Sigmoid colon (tissue), 7 donors: ENCODE data around the gene IL4I1. TPM values are rescaled to one million over a fixed set of nuclear protein-coding genes. Genes with fewer than 3 reads are reported as not detected.

Experiments
- DNase-seq: peaks from one replicate; pipeline ENCODE4 v3.0.0-alpha.2; 2019
- H3K27ac ChIP-seq, 4 donors: fragments of 200-600 bp; sonication (generic); one replicate each; pipeline ENCODE4 v1.5.1; 2016 to 2019; ENCODE audit warnings: mild to moderate bottlenecking in 1 of 4
- H3K27me3 ChIP-seq, 3 donors: fragments of 200-600 bp; sonication (generic); one replicate each; pipeline ENCODE4 v1.5.1; 2019; ENCODE audit warnings: mild to moderate bottlenecking in 1 of 3
- H3K36me3 ChIP-seq, 4 donors: fragments of 200-600 bp; sonication (generic); one replicate each; pipeline ENCODE4 v1.5.1; 2016 to 2019
- H3K4me1 ChIP-seq, 4 donors: fragments of 200-600 bp; sonication (generic); one replicate each; pipeline ENCODE4 v1.5.1; 2017 to 2019
- H3K4me3 ChIP-seq, 4 donors: fragments of 200-600 bp; sonication (generic); one replicate each; pipeline ENCODE4 v1.5.1; 2017 to 2019; ENCODE audit warnings: mild to moderate bottlenecking in 2 of 4, moderate library complexity in 1 of 4
- H3K9me3 ChIP-seq, 4 donors: fragments of 200-600 bp in 3 of 4; sonication (generic) in 3 of 4; one replicate each; pipeline versions ENCODE4 v1.5.1 to v1.6.1; 2013 to 2019
- EP300 ChIP-seq, 4 donors: sonication (generic); formaldehyde crosslinking; IDR thresholded peaks; one replicate each; pipeline ENCODE4 v1.6.1; 2017; ENCODE audit warnings: antibody characterized with exemption in 4 of 4
- POLR2A ChIP-seq, 2 donors: fragments of 450-650 bp; IDR thresholded peaks; one replicate each; pipeline ENCODE4 v1.6.1; 2016; ENCODE audit warnings: antibody characterized with exemption in 2 of 2, mild to moderate bottlenecking in 2 of 2, moderate library complexity in 2 of 2
- POLR2AphosphoS5 ChIP-seq, 4 donors: sonication (generic); formaldehyde crosslinking; IDR thresholded peaks; one replicate each; pipeline ENCODE4 v1.6.1; 2017; ENCODE audit warnings: antibody characterized with exemption in 4 of 4
- WGBS, 2 donors: extraction: QIAGEN DNeasy Blood & Tissue Kit; methylation state at CpG; one replicate each; pipeline ENCODE4 v1.1.7; 2013; 5-methylcytosine and 5-hydroxymethylcytosine counted together
- intact Hi-C: fragments of 100-400 bp; cut with DNase I; formaldehyde crosslinking; loops from one replicate; pipeline ENCODE4 v1.15.1; 2023
- polyA plus RNA-seq, 3 donors: library from polyadenylated mRNA; stranded (reverse); fragments of 200-250 nt; gene quantifications; one replicate each; pipeline ENCODE4 v1.2.3, GENCODE V29; 2013
- total RNA-seq, 4 donors: library from RNA; depleted of rRNA; stranded (reverse); fragments of >200 nt; gene quantifications; one replicate each; pipeline ENCODE4 v1.1.0, GENCODE V29; 2016
- TF ChIP-seq, protein P1 (sequence below), 4 experiments: fragments of 450-650 bp in 3 of 4; fragments of 200-600 bp in 1 of 4; IDR thresholded peaks; one replicate each; pipeline ENCODE4 v1.5.1; 2016 to 2019; ENCODE audit warnings: antibody characterized with exemption in 4 of 4, mild to moderate bottlenecking in 3 of 4, moderate library complexity in 2 of 4
- donor health status: healthy with polysubstance abuse.
- donor health status: Bipolar disorder and iron deficiency.
- donor health status: healthy.

The IL4I1 gene
- total and polyA plus RNA-seq, 7 donors, result 0.28 to 6.8 (median 0.66) TPM

DNA sequence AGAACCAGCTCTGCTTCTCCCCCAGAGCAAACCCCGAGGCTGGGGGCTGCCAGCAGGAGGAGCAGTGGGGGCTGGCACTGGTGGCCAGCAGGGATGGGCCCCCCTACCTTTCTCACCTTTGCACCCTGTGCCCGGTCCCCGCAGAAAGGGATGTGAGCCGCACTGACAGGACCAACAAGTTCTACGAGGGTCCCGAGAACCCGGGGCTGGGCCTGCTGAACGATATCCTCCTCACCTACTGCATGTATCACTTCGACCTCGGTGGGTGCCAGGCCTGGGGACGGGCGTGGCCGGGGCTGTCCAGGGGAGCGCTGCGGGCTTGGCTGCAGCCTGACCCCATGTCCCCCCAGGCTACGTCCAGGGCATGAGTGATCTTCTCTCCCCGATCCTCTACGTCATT is 12.6 kb downstream of the IL4I1 start:
- Histone ChIP-seq H3K27ac (no peak overlapping the region), H3K4me3 (no peak overlapping the region), H3K27me3 (peaks cover 0 to 3% (median 0%) of the 10 kb centered on the region in 3 donors), H3K9me3 (no peaks in the 10 kb centered on the region), H3K36me3 (peaks cover 58 to 98% (median 68%) of the 10 kb centered on the region in 4 donors), H3K4me1 (peaks cover 0 to 4% (median 1%) of the 10 kb centered on the region in 4 donors)
- WGBS, 2 donors, result 94% methylated on average over 18 of the region's 18 CpGs
- no peak for DNase-seq
- intact Hi-C loops, result no loop called here
- TF ChIP-seq POLR2A (IDR thresholded peaks at IDR 0.05), result no peak

DNA sequence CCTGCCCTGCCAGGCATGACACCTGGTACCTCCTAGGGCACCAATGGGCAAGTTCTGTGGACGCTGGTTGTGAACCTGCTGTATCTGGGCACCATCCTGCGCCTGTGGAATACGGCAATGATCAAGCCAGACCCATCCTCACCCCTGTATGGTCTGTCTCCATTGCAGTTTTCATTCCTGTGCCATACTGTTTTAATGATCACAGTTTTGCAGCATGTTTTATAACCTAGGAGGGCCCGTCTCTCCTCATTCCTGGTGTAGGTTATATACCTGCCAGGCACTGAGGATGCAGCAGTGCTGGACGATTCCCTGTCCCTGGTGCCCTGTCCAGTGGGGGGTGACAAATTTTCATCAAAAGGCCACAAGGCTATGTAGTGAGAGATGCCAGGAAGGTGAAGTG is 13.6 kb downstream of the IL4I1 start:
- Histone ChIP-seq H3K4me1 (peaks cover 0 to 14% (median 10%) of the 10 kb centered on the region in 4 donors), H3K27ac (no peak overlapping the region), H3K9me3 (no peaks in the 10 kb centered on the region), H3K27me3 (no peaks in the 10 kb centered on the region), H3K4me3 (no peak overlapping the region), H3K36me3 (peaks cover 57 to 94% (median 66%) of the 10 kb centered on the region in 4 donors)
- WGBS, 2 donors, result 97% methylated on average over 5 of the region's 5 CpGs
- TF ChIP-seq POLR2AphosphoS5 (IDR thresholded peaks at IDR 0.05) (no peak), POLR2A (IDR thresholded peaks at IDR 0.05) (no peak), EP300 (IDR thresholded peaks at IDR 0.05) (no peak)
- TF ChIP-seq, protein P1, sequence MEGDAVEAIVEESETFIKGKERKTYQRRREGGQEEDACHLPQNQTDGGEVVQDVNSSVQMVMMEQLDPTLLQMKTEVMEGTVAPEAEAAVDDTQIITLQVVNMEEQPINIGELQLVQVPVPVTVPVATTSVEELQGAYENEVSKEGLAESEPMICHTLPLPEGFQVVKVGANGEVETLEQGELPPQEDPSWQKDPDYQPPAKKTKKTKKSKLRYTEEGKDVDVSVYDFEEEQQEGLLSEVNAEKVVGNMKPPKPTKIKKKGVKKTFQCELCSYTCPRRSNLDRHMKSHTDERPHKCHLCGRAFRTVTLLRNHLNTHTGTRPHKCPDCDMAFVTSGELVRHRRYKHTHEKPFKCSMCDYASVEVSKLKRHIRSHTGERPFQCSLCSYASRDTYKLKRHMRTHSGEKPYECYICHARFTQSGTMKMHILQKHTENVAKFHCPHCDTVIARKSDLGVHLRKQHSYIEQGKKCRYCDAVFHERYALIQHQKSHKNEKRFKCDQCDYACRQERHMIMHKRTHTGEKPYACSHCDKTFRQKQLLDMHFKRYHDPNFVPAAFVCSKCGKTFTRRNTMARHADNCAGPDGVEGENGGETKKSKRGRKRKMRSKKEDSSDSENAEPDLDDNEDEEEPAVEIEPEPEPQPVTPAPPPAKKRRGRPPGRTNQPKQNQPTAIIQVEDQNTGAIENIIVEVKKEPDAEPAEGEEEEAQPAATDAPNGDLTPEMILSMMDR (IDR thresholded peaks at IDR 0.05), result no peak
- intact Hi-C loops, result no loop called here
- no peak for DNase-seq

DNA sequence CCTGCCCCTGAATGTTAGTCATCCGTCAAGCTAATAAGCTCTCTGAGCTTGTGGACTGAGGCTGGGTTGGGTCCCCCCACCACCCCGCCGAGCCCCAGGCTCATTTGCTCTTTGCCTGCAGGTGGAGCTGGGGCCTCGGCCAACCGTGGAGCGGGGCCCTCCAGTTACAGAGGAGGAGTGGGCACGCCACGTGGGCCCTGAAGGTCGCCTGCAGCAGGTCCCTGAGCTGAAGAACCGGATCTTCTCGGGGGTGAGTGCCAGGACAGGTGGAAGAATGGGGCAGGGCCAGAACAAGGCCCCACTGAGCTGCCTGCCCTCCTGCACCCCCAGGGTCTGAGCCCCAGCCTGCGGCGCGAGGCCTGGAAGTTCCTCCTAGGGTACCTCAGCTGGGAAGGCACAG is 14.0 kb downstream of the IL4I1 start:
- Histone ChIP-seq H3K9me3 (no peaks in the 10 kb centered on the region), H3K36me3 (peaks cover 57 to 90% (median 64%) of the 10 kb centered on the region in 4 donors), H3K4me1 (peaks cover 0 to 16% (median 11%) of the 10 kb centered on the region in 4 donors), H3K4me3 (no peak overlapping the region), H3K27me3 (no peaks in the 10 kb centered on the region), H3K27ac (no peak overlapping the region)
- DNase-seq, result no peak
- TF ChIP-seq EP300 (IDR thresholded peaks at IDR 0.05), result no peak
- 97 to 98% methylated on average over 14 of the region's 14 CpGs for WGBS, 2 donors
- intact Hi-C loops, result no loop called here

DNA sequence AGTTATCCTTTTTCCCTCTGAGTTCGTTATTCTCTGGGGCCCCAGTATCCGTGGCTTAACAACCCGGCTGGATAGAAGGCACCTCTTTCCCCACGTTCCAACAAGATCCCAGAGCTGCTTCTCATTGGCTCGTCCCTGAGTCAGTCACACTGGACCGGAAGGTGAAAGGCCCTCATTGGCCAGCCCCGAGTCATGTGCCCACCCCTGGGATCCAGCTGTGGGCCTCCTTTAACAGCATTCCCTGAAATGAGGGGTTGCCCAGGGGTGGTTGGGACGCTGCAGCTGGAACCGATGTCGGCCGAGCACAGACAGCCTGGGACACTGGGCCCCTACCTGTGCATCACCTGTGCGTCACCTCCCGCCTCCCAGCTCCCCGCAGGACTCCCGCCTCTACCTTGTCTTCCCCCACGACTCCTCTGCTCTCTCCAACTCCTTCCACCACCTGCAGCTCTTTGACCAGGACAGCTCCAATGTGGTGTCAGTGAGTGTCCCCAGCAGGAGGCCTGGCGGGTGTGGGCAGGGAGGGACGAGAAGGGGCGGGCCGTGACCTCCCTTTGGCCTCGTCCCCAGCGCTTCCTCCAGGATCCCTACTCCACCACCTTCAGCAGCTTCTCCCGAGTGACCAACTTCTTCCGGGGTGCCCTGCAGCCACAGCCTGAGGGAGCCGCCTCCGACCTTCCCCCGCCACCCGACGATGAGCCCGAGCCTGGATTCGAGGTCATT is 14.9 kb downstream of the IL4I1 start:
- Histone ChIP-seq H3K4me1 (peaks cover 0 to 16% (median 11%) of the 10 kb centered on the region in 4 donors), H3K4me3 (no peak overlapping the region), H3K27me3 (no peaks in the 10 kb centered on the region), H3K27ac (no peak overlapping the region), H3K36me3 (peaks cover 57 to 83% (median 60%) of the 10 kb centered on the region in 4 donors), H3K9me3 (no peaks in the 10 kb centered on the region)
- no peak for DNase-seq
- TF ChIP-seq EP300 (IDR thresholded peaks at IDR 0.05), result no peak
- TF ChIP-seq POLR2AphosphoS5 (IDR thresholded peaks at IDR 0.05), result no peak
- no peak for TF ChIP-seq POLR2A (IDR thresholded peaks at IDR 0.05)
- TF ChIP-seq, protein P1 (IDR thresholded peaks at IDR 0.05), result no peak
- WGBS, 2 donors, result 93 to 96% methylated on average over 31 of the region's 31 CpGs
- intact Hi-C loops, result no loop called here

DNA sequence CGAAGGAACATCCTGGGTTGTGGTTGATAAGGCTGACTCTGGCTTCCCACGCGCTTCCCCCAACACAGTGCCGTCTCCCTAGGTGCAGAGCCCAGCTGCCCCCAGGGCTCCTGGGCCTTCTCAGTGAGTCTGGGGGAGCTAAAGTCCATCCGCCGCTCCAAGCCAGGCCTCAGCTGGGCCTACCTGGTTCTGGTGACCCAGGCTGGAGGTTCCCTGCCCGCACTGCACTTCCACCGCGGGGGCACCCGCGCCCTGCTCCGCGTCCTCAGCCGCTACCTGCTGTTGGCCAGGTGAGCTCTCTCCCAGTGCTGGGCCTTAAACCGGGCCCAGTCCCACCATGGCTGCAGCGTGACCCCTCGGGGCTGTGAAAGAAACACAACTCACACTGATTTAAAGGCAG is 15.5 kb downstream of the IL4I1 start:
- no peak overlapping the region for H3K4me3 ChIP-seq
- TF ChIP-seq POLR2A (IDR thresholded peaks at IDR 0.05), result no peak
- no peak for TF ChIP-seq EP300 (IDR thresholded peaks at IDR 0.05)
- TF ChIP-seq, protein P1 (IDR thresholded peaks at IDR 0.05), result no peak
- no peak for TF ChIP-seq POLR2AphosphoS5 (IDR thresholded peaks at IDR 0.05)
- no peak for DNase-seq
- intact Hi-C loops, result no loop called here
- H3K27me3 ChIP-seq, result no peaks in the 10 kb centered on the region
- 97 to 98% methylated on average over 17 of the region's 17 CpGs for WGBS, 2 donors
- no peaks in the 10 kb centered on the region for H3K9me3 ChIP-seq
- H3K27ac ChIP-seq, result no peak overlapping the region
- H3K36me3 ChIP-seq, result peaks cover 57 to 76% (median 60%) of the 10 kb centered on the region in 4 donors
- peaks cover 0 to 16% (median 11%) of the 10 kb centered on the region in 4 donors for H3K4me1 ChIP-seq
